HG02885 (cell line): ENCODE measurements around the gene RPL12.

Source experiments
- ATAC-seq: cut with Tn5 transposase; IDR thresholded peaks from one replicate; pipeline ENCODE4 v1.9.1; 2021; ENCODE audit warnings: mild to moderate bottlenecking; ENCODE audit not compliant: unreplicated experiment, poor library complexity

Gene RPL12

DNA sequence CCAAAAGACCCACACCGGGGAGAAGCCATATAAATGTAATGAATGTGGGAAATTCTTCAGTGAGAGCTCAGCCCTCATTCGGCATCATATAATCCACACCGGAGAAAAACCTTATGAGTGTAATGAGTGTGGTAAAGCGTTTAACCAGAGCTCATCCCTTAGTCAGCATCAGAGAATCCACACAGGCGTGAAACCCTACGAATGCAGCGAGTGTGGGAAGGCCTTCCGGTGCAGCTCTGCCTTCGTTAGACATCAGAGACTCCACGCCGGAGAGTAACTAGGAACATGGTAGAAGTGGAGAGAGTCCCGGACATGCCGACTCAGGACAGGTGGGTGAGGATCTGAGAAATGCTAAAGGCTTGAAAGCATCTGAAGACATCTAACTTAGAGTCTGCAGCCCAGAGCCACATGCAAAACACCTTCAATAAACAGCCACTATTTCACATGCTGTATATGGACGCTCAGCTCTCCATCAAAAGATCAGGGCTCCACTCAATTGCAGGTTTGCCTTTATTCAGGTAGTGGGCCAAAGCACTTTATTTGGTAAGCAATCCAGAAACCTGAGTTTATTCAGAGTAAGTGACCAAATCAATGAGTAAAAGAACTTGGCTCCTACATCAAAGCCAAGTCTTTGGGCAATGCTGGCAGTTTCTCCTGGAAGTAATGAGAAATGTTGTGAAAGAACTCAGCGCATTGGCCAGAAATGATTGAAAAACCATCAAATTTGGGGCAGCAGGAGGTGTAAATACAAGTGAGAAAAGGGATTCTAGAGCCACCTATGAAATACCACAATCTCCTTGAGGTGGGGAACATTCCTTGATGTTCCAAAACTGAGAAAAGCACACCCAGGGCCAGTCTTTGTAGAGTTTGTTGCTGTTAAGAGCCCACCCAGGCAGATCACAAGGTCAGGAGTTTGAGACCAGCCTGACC is 6.0 kb downstream of the RPL12 start:
- ATAC-seq: no peak

DNA sequence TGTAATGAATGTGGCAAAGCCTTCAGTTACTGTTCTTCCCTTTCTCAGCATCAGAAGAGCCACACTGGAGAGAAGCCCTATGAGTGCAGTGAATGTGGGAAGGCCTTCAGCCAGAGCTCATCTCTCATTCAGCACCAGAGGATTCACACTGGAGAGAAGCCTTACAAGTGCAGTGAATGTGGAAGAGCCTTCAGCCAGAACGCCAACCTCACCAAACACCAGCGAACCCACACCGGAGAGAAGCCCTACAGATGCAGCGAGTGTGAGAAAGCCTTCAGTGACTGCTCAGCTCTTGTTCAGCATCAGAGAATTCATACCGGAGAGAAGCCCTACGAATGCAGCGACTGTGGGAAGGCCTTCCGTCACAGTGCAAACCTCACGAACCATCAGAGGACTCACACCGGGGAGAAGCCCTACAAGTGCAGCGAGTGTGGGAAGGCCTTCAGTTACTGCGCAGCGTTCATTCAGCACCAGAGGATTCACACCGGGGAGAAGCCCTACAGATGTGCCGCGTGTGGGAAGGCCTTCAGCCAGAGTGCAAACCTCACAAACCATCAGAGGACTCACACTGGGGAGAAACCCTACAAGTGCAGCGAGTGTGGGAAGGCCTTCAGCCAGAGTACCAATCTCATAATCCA is 6.8 kb downstream of the RPL12 start:
- no peak for ATAC-seq

DNA sequence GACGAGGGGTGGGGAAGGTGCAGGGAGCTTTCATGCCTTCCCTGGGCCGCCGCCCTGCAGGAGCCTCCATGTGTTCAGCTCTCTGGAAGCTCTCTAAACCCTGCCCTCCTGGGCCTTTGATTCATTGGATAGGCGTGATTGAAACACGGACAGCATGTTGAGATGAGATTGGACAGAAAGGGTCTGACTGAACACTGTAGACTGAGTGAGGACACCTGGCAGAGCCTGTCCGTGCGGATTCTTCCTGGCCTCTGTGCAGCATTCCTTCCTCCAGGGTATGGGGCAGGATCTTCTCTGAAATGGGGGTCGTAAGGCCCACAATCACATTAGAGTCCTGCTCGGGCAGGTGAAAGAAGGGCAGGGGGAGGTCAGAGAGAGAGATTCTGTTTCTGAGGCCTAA is 12.8 kb downstream of the RPL12 start:
- ATAC-seq: no peak

DNA sequence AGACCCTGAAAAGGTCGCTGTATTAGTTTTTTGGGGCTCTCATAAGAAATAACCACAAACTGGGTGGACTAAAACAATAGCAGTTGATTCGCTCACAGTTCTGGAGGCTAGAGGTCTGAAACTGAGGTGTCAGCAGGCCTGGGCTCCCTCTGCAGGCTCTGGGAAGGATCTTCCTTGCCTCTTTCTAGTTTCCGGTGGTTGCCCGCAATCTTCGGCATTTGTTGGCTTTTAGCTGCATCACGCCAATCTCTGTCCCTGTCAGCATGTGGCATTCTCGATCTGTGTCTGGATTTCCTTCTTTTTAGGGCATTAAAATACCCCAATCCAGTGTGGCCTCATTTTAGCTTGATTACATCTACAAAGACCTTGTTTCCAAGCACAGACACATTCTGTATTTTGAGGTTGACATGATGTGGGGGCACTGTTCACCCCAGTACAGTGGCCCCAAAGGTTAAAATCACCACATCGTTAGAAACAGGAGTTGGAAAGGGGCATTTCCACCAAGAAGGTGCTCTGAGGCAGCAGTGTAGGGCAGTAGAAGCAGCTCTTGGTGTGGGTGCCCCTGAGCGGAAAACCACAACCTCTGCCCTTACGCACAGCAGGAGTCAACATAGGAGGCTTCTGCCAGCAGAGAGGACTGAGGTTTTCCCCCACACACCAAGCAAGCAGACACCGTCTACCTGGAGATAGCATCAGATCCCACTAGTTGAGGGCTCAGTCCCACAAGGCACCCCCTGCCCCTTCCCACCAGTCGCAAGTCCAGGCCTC is 13.5 kb downstream of the RPL12 start:
- no peak for ATAC-seq

DNA sequence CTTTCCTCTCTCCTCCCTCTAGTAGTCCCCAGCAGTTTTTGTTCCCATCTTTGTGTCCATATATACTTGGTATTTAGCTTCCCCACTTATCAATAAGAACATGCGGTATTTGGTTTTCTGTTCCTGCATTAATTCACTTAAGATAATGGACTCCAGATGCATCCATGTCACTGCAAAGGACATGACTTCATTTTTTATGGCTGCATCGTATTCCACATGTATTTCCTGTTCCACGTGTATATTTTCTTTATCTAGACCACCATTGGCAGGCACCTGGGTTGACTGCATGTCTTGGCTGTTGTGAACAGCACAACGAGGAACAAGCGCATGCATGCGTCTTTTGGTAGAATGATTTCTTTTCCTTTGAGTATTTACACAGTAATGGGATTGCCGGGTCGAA is 20.8 kb downstream of the RPL12 start:
- no peak for ATAC-seq

DNA sequence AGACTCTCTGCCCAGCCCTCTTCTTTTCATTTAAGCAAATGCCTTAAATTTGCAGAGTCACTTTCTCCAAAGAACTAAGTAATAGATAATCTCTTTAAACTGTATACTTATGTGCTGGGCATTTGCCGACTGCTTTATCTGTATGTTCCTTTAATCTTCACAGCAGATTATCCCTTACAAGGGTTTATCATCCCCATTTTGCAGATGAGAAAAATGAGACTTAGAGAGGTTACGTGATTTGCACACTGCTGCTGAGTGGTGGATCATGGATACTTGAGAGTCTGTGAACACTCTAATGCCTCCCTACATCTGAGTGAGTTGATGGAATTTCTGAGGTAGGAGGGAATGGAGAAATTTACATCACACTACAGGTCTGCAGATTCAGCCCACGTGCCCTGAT is 22.9 kb downstream of the RPL12 start:
- no peak for ATAC-seq

DNA sequence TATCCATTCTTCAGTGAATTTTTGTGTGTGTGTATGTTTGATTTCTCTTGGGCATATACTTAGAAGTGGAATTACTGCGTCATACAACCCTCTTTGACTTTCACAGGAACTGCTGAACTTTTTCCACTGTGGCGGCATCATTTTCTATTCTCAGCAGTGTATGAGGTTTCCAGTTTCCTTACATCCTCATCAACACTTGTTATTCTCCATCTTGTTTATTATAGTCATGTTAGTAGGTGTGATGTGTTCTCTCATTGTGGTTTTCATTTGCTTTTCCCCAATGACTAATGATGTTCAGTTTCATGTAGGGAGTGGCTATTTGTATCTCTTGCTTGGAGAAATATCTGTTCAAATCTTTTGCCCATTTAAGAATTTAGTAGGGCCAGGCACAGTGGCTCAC is 24.4 kb downstream of the RPL12 start:
- no peak for ATAC-seq

DNA sequence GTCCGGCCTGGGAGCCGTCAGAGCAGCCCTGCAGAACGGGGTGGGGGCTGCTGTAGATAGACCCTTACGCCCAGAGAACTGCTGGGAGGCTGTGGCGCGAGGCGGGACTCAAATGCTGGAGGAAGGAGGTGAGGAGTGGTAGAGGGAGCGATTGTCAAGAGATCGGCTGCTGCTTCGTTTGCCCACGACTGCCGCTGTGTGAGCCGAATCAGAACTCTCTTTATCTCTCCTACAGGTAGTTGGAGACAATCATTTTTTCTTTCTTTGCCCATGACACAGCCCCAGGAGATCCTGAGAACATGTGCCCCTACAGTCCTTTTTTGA is 26.6 kb downstream of the RPL12 start:
- ATAC-seq: peak; percentile 15

DNA sequence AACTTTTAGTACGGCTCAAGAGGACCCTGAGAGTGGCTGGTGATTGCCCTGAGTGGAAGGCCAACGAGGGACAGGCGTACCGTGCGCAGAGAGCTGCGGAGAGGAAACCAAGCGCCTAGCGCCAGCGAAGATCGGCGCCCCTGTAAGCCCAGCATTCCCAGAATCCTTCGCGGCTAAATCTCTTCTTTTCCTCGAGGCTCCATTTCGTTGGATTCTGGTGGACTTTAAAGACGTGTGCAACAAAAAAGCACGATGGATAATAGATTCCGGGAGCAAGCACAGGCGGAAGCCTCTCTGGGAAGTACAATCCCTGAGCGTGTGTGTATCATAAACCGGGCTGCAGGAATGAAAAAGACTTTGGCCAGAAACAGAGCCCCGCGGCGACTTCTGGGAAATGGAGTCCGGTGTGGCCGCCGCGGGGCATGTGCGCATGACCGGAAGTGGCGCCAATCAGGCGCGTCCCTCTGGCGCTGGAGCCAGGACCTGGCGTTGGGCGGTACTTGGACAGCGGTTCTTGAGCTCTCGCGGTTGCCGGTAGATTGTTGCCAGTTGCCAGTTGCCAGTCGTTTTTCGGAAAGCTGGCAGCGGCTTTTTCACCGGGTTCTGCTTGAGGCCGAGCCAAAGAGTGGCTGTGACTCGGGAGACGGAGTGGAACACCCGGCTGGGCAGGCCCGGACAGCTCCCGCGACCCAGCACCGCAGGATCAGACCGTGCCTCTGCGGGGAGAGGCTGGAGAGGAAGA is 27.1 kb downstream of the RPL12 start, which contains the start of gene ZNF79:
Gene ZNF79, plus strand, starts transcription at position 449 of the 742 bp plus-strand sequence. CDS start 406 bp downstream, outside the sequence.
- peak; percentile 85 for ATAC-seq

DNA sequence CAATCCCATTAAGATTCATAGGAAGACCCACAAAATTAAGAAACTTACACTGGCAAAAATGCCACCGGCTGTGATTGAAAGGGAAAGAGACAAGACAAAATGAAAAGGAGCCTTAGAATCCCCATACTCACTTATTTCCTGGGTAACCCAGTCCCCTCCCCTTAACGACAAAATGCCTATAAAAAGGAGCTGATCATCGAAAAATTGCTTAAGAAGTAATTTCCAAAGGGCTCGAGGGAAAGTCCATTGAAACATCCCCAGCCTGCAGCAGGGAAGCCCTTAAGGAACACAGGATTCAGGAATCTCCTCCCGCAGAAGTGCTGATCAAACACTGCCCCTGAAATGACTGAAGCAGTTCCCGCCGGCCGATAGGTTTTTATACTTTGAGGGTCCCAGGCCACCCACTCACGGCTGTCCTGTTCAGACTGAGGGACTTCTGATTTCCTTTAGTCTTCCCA is 27.7 kb downstream of the RPL12 start:
- ATAC-seq: no peak

DNA sequence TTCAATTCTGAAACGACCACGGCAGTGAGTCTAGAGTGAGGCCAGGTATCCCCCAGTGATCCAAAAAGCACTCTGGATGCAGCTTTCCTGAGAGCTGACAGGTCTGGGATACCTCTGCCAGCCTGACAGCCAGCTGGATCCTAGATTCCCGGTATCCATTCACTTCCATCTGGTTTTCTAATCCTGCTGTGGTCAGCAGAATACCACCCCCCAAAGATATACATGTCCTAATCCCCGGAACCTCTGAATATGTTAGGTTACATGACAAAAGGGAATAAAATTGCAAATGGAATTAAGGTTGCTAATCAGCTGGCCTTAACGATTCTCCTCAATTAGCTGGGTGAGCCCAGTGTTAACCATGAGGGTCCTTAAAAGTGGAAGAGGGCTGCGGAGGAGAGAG is 28.4 kb downstream of the RPL12 start:
- ATAC-seq: no peak

DNA sequence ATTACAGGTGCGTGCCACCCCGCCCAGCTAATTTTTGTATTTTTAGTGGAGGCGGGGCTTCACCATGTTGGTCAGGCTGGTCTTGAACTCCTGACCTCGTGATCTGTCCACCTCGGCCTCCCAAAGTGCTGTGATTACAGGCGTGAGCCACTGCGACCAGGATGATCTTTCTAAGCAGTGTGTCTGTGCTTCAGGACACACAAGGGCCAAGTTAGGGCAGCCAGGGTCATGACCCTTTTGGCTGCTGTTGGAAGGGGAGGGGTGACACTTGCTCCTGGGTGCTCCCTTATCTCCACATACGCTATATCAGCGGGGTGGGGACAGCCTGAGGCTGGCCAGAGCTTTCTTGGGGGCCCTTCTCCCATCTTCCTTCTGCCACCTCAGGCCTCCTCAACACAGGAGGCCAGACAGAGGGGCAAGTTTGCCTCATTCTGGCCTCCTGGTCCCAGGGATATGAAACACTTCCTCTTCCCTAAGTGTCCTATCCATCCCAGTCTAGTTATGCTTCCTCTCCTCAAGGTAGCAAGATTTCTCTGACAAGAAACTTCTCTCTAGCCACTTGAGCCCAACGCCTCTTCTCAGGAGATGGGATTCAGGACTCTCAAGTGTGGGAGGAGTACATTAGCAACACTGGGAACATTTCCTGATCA is 28.9 kb downstream of the RPL12 start:
- no peak for ATAC-seq

DNA sequence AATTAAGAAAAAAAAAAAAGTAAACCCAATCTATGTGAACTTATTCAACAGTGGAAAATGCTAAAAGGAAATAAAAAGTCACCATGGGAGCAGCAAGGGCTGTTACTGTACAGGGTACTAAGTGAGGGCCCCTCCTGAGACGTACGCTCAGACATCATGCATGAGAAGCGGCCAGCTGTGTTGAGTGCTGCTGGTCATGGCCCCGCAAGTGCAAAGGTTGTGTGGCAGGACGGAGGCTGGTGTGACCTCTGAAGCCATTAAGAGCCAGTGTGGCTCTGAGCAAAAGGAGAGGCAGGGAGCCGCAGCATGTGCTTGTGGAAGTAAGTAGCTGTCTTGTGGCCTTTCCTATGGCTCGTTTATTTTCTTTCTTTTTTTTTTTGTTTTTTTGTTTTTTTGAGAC is 30.1 kb downstream of the RPL12 start:
- no peak for ATAC-seq

DNA sequence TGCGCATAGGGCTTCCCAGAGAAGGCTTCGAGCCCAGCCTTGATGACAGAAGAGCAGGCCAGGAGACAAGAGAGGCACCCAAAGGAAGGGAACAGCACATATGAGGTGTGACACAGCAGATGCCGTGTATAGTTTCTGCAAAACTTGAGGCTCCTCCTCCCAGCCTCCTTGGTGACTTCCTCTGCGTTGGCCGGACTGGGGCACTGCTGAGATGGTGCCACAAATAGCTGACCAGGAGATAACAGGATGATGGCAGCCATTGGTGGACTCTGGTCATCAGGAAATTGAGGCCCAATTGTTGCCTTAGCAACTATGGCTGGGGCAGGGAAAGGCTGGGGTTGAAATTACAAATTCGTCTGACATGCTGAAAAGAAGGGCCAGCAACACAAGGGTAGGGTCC is 31.9 kb downstream of the RPL12 start:
- no peak for ATAC-seq

DNA sequence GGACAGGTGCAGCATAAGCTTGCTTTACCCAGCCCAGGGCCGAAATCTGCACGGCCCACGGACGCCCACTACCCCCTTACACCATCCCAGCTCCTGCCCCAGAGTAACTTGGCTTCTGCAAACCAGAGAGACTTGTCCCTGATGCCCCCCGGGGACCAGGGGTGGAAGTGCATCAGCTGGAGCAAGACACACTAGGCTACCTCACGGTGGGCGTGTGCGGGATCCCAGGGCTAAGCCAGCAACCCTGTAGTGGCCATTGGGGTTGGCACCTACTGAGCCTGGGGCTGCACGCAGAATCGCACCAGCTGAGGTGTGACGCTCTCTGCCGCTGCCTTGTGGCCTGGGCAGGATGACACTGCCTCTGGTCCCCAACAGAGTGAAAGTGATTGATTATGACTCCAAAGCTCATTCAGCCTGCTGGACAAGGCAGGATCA is 33.2 kb downstream of the RPL12 start:
- no peak for ATAC-seq

DNA sequence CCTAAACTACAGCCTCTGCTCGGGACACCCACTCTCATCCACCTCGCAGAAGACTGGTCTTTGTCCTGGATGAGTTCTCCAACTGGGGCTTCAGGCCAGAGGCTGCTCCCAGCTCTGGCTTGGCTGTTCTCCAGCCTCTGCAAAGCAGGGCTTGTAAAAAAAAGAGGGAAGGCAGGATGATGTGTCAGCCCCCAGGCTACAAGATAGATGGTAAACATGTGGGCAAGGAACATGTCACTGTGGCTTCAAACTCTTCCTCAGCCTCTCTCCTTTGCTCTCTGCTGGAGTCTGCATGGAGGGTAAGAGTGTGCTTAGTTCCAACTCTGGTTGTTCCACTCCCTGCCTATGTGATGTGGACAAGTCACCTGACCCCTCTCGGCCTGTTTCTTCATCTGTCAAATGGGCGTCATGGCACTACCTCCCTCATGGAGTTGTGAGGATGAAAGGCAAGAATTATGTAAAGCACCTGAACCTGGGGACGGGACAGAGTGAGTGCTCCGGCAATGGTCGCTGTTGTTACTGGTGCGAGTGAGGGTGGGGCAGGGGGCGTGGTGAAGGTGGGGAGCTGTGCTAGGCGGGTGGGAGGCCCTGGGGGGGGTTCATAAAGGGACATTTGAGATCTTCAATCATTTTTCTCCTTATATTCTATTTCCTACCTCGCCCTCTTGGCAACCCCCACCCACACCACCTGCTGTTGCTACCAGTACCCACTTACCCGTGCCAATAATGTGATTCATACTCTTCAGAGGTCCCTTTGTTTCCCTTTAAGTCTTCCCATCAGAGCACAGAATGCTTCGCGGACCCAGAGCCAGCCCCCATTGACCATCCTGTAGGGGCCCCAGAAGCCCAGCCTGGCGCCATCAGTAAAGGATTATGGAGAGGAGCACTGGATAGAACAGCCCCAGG is 33.8 kb downstream of the RPL12 start:
- ATAC-seq: no peak

DNA sequence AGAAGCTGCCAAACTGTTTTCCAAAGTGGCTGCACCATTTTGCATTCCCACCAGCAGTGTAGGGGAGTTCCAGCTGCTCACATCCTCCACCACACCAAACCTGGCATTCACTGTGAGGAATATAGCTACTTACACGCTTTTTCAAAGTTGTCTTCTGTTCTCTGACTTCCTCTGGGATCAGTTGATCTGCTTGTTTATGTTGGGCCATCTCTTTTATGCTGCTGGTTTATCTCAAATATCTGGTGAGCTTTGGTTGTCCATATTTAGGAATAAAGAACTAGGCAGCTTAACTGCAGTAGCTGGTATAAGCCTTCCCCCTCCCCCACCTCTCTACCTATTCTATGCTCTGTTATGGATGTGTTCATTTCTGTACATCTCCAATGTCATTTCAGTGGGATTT is 35.5 kb downstream of the RPL12 start:
- ATAC-seq: no peak

DNA sequence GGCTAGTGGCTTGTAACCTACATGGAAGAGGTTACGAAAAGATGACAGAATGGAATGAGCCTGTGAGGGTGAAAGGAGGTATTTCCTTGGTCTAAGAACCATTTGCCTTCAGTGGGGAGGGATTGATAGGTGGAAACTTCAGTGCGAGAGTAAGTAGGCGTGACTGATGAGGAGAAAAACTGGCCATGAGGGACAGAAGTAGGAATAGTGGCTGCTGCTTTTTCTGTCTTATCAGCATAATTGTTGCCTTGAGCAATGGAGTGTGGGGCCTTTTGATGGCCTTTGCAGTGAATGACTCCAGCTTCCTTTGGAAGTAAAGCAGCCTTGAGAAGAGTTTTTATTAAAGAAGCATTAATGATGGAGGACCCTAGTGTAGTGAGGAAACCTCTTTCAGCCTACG is 36.1 kb downstream of the RPL12 start:
- ATAC-seq: no peak

DNA sequence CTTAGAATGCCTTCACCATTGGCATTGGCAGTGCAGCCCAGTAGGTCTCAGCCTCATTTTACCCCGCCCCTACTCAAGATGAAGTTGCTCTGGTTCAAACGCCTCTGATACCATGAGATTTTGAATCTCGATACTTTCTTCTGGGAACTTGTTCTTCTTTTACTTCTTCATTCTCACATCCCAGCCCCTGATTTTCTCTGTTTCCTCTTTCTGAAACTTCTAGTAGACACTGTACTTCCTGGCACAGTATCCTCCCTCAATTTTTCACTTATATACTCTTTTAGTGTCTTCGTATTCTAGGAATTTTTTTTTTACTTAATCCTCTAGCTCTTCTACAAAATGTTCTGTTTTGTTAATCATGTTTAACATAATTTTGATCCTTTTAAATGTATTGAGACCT is 40.1 kb downstream of the RPL12 start:
- no peak for ATAC-seq
